DND-41 (cell line): ENCODE results near the gene ZMYND10.

Source experiments
- ATAC-seq: fragments of 200-7000 bp; cut with Tn5 transposase; 3 replicates; pipeline ENCODE4 v1.9.1; 2021; ENCODE audit warnings: low read depth; ENCODE audit not compliant: insufficient read depth
- DNase-seq: peaks from one replicate; pipeline ENCODE4 v3.0.0-alpha.2; 2020
- H2AFZ ChIP-seq: 2 replicates; pipeline ENCODE4 v1.6.0; 2012; ENCODE audit warnings: low read depth, low read length
- H3K27ac ChIP-seq: 2 replicates; pipeline ENCODE4 v1.5.1; 2012; ENCODE audit warnings: low read length, inconsistent platforms
- H3K27me3 ChIP-seq: fragments of 200-600 bp; sonication (generic); 2 replicates; pipeline ENCODE4 v1.6.0; 2012; ENCODE audit warnings: low read length, mild to moderate bottlenecking, inconsistent platforms; ENCODE audit not compliant: insufficient read depth, poor library complexity
- H3K36me3 ChIP-seq: 2 replicates; pipeline ENCODE4 v1.5.1; 2012; ENCODE audit warnings: low read length, inconsistent platforms; ENCODE audit not compliant: insufficient read depth
- H3K4me1 ChIP-seq: 2 replicates; pipeline ENCODE4 v1.5.1; 2012; ENCODE audit warnings: mild to moderate bottlenecking, low read length; ENCODE audit not compliant: insufficient read depth
- H3K4me2 ChIP-seq: 2 replicates; pipeline ENCODE4 v1.6.0; 2012; ENCODE audit warnings: mild to moderate bottlenecking, moderate library complexity, low read length, inconsistent platforms; ENCODE audit not compliant: insufficient read depth
- H3K4me3 ChIP-seq, 2 experiments: fragments of 200-600 bp in 1 of 2; shearing (Covaris generic) in 1 of 2; 2 replicates each; pipeline ENCODE4 v1.5.1; 2012 to 2016; ENCODE audit warnings: inconsistent platforms in 2 of 2, low read length in 2 of 2, mild to moderate bottlenecking in 2 of 2, low read depth in 1 of 2, moderate library complexity in 1 of 2
- H3K79me2 ChIP-seq: 2 replicates; pipeline ENCODE4 v1.6.0; 2012; ENCODE audit warnings: low read length, inconsistent platforms; ENCODE audit not compliant: insufficient read depth
- H3K9ac ChIP-seq: 2 replicates; pipeline ENCODE4 v1.6.0; 2012; ENCODE audit warnings: low read depth, mild to moderate bottlenecking, inconsistent platforms, low read length, moderate library complexity
- H3K9me3 ChIP-seq: 2 replicates; pipeline ENCODE4 v1.5.1; 2012; ENCODE audit warnings: low read length, moderate library complexity, mild to moderate bottlenecking, inconsistent platforms; ENCODE audit not compliant: insufficient read depth, severe bottlenecking
- H4K20me1 ChIP-seq: 2 replicates; pipeline ENCODE4 v1.6.0; 2012; ENCODE audit warnings: low read length; ENCODE audit not compliant: insufficient read depth
- EZH2 ChIP-seq: IDR thresholded peaks from 3 replicates; pipeline ENCODE4 v1.6.1; 2012; ENCODE audit warnings: borderline replicate concordance, low read depth, mild to moderate bottlenecking, moderate library complexity, low read length, inconsistent platforms; ENCODE audit not compliant: severe bottlenecking
- TF ChIP-seq, protein P1 (sequence below): IDR thresholded peaks from 2 replicates; pipeline ENCODE4 v1.5.1; 2012; ENCODE audit warnings: borderline replicate concordance, low read length, moderate library complexity, mild to moderate bottlenecking; ENCODE audit not compliant: poor library complexity, severe bottlenecking; ENCODE audit errors: extremely low read depth

The ZMYND10 gene

DNA sequence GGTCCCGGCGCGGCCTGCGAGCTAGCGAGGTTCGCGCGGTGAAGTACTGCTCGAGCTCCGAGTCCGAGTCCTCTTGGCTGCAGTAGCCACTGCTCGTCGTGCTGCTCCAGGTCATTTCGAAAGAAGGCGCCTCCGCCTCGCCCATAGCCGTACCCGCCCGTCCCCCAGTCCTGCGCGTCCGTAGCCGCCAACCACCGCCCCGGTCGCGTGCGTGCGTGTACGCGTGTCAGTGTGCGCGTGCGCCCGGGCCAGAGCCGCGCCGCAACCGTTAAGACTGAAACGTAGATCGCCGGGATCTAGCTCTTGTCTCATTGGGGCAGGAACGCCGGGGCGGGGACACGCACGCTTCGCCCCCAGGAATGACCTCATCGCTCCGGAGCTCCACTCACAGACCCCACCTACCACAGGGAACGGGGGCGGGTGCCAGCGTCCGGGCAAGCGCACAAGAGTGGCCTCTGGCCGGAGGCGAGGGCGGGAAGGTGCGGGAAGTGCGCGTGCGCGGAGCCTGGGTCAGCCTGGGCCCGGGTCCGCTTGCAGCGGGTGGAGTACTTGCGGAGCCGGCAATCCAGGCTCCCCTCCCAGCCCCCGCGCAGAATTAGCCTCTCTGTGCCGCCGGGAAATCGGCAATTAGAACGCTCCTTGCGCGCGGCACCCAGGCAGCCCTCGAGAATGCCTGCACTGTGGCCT is 8.2 kb downstream of the ZMYND10 start:
- TF ChIP-seq, protein P1, sequence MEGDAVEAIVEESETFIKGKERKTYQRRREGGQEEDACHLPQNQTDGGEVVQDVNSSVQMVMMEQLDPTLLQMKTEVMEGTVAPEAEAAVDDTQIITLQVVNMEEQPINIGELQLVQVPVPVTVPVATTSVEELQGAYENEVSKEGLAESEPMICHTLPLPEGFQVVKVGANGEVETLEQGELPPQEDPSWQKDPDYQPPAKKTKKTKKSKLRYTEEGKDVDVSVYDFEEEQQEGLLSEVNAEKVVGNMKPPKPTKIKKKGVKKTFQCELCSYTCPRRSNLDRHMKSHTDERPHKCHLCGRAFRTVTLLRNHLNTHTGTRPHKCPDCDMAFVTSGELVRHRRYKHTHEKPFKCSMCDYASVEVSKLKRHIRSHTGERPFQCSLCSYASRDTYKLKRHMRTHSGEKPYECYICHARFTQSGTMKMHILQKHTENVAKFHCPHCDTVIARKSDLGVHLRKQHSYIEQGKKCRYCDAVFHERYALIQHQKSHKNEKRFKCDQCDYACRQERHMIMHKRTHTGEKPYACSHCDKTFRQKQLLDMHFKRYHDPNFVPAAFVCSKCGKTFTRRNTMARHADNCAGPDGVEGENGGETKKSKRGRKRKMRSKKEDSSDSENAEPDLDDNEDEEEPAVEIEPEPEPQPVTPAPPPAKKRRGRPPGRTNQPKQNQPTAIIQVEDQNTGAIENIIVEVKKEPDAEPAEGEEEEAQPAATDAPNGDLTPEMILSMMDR = no peak
- no peak for TF ChIP-seq EZH2
- peaks cover 64% of the 10 kb centered on the region for H3K79me2 ChIP-seq
- H3K27me3 ChIP-seq = peaks cover 4% of the 10 kb centered on the region
- H3K4me2 ChIP-seq = peak overlapping the region; percentile 81
- H3K27ac ChIP-seq = peak overlapping the region; percentile 98
- peak overlapping the region; percentile 93 for H3K9ac ChIP-seq
- peaks cover 36% of the 10 kb centered on the region for H3K36me3 ChIP-seq
- peak overlapping the region; percentile 85 for H2AFZ ChIP-seq
- peaks cover 38% of the 10 kb centered on the region for H4K20me1 ChIP-seq
- no peaks in the 10 kb centered on the region for H3K9me3 ChIP-seq
- DNase-seq (peak; percentile 98), ATAC-seq (peak; percentile 89)
- H3K4me1 ChIP-seq = peaks cover 63% of the 10 kb centered on the region
- peak overlapping the region; percentile 66 to 90 for H3K4me3 ChIP-seq

DNA sequence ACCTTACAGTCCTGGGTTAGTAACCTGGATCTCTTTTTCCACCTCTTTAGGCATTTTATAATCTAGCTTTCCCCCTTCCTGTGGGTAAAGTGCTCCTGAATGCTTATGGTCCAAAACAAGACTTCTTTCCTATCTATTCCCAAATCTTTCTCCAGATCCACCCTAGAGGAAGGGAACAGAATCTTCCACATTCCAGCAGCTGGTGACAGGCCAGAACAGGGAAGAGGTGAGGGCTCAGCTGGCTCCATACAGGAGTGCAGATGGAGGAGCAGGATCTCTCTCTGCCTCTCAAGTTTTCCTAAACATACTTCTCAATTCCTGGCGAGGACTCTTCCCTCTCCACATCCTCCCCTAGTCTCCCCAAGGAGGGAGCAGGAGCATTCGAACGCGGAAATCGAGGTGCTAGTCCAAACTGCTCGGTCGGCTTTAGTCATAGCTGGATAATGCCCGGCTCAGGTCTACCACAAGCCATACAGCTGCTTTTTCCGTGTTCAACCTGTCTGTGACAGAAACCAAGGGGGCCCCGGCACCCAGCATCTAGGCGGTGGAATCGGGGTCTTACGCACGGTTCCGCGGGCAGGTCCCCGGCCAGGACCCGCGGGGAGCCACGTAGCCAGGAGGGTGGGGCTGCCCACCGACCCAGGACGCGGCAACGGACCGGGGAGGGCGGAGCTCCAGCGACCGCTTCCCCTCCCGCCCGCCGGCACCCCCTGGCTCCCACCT is 8.9 kb downstream of the ZMYND10 start:
- peak overlapping the region; percentile 98 for H3K27ac ChIP-seq
- H2AFZ ChIP-seq = peak overlapping the region; percentile 78
- peak overlapping the region; percentile 66 to 90 for H3K4me3 ChIP-seq
- peak overlapping the region; percentile 93 for H3K9ac ChIP-seq
- peaks cover 71% of the 10 kb centered on the region for H3K79me2 ChIP-seq
- H3K4me1 ChIP-seq = peaks cover 69% of the 10 kb centered on the region
- no peak for TF ChIP-seq EZH2
- TF ChIP-seq, protein P1 = peak; percentile 1
- H3K4me2 ChIP-seq = peak overlapping the region; percentile 81
- DNase-seq (no peak), ATAC-seq (peak; percentile 62)
- no peaks in the 10 kb centered on the region for H3K9me3 ChIP-seq
- peaks cover 43% of the 10 kb centered on the region for H3K36me3 ChIP-seq
- H4K20me1 ChIP-seq = peaks cover 45% of the 10 kb centered on the region
- H3K27me3 ChIP-seq = peaks cover 4% of the 10 kb centered on the region

DNA sequence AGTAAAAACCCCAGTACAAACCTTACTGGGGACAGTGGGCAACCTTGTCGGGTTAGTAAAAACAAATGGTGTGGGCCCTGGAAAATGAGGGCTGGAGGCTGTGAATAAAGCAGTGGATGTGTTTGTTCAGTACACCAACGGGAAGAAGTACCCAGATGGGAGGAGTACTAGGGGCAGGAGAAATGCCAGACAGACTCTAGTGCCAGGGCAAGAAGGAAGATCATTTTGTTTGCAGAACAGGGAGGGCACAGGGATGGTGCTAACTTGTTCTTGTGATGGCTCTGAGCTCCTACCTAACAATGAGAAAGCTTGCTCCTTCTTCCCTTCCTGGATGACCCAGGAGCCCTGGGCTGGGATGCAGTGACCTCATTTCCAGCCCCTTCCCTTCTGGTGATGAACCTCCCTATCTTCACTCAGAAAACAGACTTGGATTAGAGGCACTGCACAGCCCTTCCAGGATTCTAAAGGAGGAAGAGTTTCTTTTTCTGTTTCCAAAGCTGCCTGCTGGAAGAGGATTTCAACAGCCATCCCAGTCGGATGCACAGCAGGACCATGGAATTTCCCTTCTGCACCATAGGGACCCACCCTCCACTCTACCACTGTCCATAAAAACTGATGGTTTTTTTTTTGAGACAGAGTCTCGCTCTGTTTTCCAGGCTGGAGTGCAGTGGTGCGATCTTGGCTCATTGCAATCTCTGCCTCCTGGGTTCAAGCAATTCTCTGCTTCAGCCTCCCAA is 11.0 kb downstream of the ZMYND10 start:
- H3K4me2 ChIP-seq = peak overlapping the region; percentile 81

More for the DNA sequence above, 11.0 kb downstream of the ZMYND10 start:
- Histone ChIP-seq H3K9ac (peak overlapping the region; percentile 39; the same call in 1 of the 2 replicates), H4K20me1 (peaks cover 53% of the 10 kb centered on the region), H3K4me1 (peaks cover 73% of the 10 kb centered on the region), H3K27me3 (no peaks in the 10 kb centered on the region), H2AFZ (no peak overlapping the region), H3K9me3 (no peaks in the 10 kb centered on the region), H3K27ac (peak overlapping the region; percentile 48; the same call in 1 of the 2 replicates), H3K36me3 (peaks cover 64% of the 10 kb centered on the region), H3K4me3 (peak overlapping the region in 1 of 2 experiments; percentile 29; a peak in 2 of 4 replicates), H3K79me2 (peaks cover 77% of the 10 kb centered on the region)
- ATAC-seq = no peak
- TF ChIP-seq, protein P1 = no peak
- TF ChIP-seq EZH2 = no peak
- no peak for DNase-seq
